GM12878 (cell line): ENCODE data around the gene NECTIN2.

Experiments used
- EP300 ChIP-seq, 2 experiments: fragments of 150-350 bp in 1 of 2; IDR thresholded peaks; 2 replicates each; pipeline ENCODE4 v1.6.1; 2011 to 2012; ENCODE audit warnings: low read depth in 2 of 2, low read length in 2 of 2, borderline replicate concordance in 1 of 2, improper control_type of control experiment in 1 of 2, inconsistent platforms in 1 of 2; ENCODE audit not compliant: control insufficient read depth in 1 of 2
- GABPA ChIP-seq: IDR thresholded peaks from 2 replicates; pipeline ENCODE4 v1.6.1; 2014; ENCODE audit warnings: antibody characterized with exemption, low read depth, mild to moderate bottlenecking, inconsistent platforms
- HDAC6 ChIP-seq: fragments of 200-600 bp; sonication (generic); IDR thresholded peaks from one replicate; pipeline ENCODE4 v1.8.0; 2017; ENCODE audit warnings: antibody characterized with exemption; ENCODE audit not compliant: unreplicated experiment
- SMC3 ChIP-seq: IDR thresholded peaks from 2 replicates; pipeline ENCODE4 v1.6.1; 2011; ENCODE audit warnings: low read length, improper control_type of control experiment, borderline replicate concordance
- TF ChIP-seq, protein P1 (sequence below): IDR thresholded peaks from 2 replicates; pipeline ENCODE4 v1.6.1; 2012; ENCODE audit warnings: mild to moderate bottlenecking, low read depth, low read length
- TF ChIP-seq, protein P2 (sequence below), 3 experiments: IDR thresholded peaks in 2 of 3; conservative IDR thresholded peaks in 1 of 3; 2 replicates each; pipeline ENCODE4 v1.5.1; 2011; ENCODE audit warnings: low read depth in 3 of 3, low read length in 3 of 3, mild to moderate bottlenecking in 3 of 3, control low read depth in 2 of 3, moderate library complexity in 2 of 3, inconsistent platforms in 1 of 3, mixed read lengths in 1 of 3; ENCODE audit not compliant: control insufficient read depth in 2 of 3, insufficient read depth in 1 of 3; ENCODE audit errors: extremely low read depth in 1 of 3
- TF ChIP-seq, protein P3 (sequence below): fragments of 450-650 bp; IDR thresholded peaks from 2 replicates; pipeline ENCODE4 v1.6.1; 2016; ENCODE audit warnings: mild to moderate bottlenecking

DNA sequence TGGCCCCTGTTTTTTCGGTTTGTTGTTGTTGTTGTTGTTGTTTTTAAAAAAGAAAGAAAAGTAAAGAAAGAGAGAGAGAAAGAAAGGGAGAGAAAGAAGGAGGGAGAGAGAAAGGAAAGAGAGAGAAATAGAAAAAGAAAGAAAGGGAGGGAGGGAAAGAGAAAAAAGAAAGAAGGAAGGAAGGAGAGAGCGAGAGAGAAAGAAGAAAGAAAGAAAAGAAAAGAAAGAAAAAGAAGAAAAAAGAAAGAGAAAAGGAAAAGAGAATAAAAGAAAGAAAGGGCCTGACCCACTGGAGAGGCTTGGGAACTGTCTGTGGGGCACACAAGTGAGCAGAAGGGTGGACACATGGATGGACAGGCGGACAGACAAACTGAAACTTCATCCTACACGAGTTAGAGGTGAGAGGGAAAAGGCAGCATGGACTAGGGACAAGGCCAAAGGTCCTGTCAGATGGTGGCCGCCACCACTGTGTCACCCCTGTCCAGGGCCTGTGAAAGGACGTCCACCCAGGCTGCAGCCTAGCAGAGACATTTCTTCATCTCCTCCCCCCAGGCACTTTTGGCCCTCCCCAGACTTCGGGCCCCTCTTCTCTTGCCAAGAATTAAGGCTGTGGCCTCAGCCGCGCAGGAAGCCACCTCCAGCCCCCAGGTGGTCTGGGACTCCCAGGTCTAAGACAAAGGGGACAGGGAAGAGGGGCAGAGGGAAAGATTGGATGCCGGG, 46.3 kb upstream of the NECTIN2 start:
- TF ChIP-seq, protein P1, sequence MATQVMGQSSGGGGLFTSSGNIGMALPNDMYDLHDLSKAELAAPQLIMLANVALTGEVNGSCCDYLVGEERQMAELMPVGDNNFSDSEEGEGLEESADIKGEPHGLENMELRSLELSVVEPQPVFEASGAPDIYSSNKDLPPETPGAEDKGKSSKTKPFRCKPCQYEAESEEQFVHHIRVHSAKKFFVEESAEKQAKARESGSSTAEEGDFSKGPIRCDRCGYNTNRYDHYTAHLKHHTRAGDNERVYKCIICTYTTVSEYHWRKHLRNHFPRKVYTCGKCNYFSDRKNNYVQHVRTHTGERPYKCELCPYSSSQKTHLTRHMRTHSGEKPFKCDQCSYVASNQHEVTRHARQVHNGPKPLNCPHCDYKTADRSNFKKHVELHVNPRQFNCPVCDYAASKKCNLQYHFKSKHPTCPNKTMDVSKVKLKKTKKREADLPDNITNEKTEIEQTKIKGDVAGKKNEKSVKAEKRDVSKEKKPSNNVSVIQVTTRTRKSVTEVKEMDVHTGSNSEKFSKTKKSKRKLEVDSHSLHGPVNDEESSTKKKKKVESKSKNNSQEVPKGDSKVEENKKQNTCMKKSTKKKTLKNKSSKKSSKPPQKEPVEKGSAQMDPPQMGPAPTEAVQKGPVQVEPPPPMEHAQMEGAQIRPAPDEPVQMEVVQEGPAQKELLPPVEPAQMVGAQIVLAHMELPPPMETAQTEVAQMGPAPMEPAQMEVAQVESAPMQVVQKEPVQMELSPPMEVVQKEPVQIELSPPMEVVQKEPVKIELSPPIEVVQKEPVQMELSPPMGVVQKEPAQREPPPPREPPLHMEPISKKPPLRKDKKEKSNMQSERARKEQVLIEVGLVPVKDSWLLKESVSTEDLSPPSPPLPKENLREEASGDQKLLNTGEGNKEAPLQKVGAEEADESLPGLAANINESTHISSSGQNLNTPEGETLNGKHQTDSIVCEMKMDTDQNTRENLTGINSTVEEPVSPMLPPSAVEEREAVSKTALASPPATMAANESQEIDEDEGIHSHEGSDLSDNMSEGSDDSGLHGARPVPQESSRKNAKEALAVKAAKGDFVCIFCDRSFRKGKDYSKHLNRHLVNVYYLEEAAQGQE, result no peak
- TF ChIP-seq, protein P2, sequence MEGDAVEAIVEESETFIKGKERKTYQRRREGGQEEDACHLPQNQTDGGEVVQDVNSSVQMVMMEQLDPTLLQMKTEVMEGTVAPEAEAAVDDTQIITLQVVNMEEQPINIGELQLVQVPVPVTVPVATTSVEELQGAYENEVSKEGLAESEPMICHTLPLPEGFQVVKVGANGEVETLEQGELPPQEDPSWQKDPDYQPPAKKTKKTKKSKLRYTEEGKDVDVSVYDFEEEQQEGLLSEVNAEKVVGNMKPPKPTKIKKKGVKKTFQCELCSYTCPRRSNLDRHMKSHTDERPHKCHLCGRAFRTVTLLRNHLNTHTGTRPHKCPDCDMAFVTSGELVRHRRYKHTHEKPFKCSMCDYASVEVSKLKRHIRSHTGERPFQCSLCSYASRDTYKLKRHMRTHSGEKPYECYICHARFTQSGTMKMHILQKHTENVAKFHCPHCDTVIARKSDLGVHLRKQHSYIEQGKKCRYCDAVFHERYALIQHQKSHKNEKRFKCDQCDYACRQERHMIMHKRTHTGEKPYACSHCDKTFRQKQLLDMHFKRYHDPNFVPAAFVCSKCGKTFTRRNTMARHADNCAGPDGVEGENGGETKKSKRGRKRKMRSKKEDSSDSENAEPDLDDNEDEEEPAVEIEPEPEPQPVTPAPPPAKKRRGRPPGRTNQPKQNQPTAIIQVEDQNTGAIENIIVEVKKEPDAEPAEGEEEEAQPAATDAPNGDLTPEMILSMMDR (IDR thresholded peaks at IDR 0.05 in 2 of 3, conservative IDR thresholded peaks at IDR 0.05 in 1 of 3; ENCODE audit: control insufficient read depth in 2 of 3, extremely low read depth in 1 of 3, insufficient read depth in 1 of 3, low read depth in 3 of 3, low read length in 3 of 3), result no peak
- TF ChIP-seq EP300 (IDR thresholded peaks at IDR 0.05; ENCODE audit: borderline replicate concordance in 1 of 2, control insufficient read depth in 1 of 2, low read depth in 2 of 2, low read length in 2 of 2) (no peak), HDAC6 (no peak), GABPA (no peak), SMC3 (no peak)
- TF ChIP-seq, protein P3, sequence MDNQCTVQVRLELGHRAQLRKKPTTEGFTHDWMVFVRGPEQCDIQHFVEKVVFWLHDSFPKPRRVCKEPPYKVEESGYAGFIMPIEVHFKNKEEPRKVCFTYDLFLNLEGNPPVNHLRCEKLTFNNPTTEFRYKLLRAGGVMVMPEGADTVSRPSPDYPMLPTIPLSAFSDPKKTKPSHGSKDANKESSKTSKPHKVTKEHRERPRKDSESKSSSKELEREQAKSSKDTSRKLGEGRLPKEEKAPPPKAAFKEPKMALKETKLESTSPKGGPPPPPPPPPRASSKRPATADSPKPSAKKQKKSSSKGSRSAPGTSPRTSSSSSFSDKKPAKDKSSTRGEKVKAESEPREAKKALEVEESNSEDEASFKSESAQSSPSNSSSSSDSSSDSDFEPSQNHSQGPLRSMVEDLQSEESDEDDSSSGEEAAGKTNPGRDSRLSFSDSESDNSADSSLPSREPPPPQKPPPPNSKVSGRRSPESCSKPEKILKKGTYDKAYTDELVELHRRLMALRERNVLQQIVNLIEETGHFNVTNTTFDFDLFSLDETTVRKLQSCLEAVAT, result no peak
